DND-41 (cell line): ENCODE measurements around the gene SIDT1.

Experiments
- CTCF ChIP-seq: IDR thresholded peaks from 2 replicates; pipeline ENCODE4 v1.5.1; 2012; ENCODE audit warnings: borderline replicate concordance, low read length, moderate library complexity, mild to moderate bottlenecking; ENCODE audit not compliant: poor library complexity, severe bottlenecking; ENCODE audit errors: extremely low read depth
- EZH2 ChIP-seq: IDR thresholded peaks from 3 replicates; pipeline ENCODE4 v1.6.1; 2012; ENCODE audit warnings: borderline replicate concordance, low read depth, mild to moderate bottlenecking, moderate library complexity, low read length, inconsistent platforms; ENCODE audit not compliant: severe bottlenecking

DNA sequence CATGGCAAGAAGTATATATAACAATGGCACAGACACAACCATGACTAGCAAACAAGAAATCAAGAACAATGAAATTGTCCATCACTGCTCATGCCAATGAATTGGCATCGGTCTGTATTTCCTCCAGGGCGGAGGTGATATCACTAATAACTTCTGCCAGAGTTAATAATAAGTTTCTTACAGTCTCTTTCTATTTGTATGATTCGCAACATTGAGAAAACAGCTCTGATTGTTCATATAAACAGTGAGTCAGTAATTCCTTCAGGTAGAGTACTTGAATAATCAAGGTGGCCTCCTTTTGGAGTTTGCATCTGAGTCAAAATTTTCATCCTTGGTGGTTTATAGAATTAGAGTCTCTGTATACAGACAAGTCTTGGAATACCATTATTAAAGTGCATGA, 9.1 kb upstream of the SIDT1 start:
- no peak for TF ChIP-seq CTCF
- TF ChIP-seq EZH2 = no peak
